NCI-H1417 treated with DMSO at 0.1 percent for 48 hours (cell line): ENCODE measurements around the gene CMIP.
"Not testable (repeated sequence)": the region's sequence is repeated elsewhere in the genome, so short reads cannot be mapped to it uniquely, and the experiment has no call there.

ENCODE experiments used
- DNase-seq: peaks from one replicate; lab custom pipeline; 2025; lab: John Stamatoyannopoulos, UW

CMIP gene

GRCh38 chr16:81421536-81421935 lies 23.1 kb upstream of the CMIP start:
- DNase-seq, result no peak

DNA sequence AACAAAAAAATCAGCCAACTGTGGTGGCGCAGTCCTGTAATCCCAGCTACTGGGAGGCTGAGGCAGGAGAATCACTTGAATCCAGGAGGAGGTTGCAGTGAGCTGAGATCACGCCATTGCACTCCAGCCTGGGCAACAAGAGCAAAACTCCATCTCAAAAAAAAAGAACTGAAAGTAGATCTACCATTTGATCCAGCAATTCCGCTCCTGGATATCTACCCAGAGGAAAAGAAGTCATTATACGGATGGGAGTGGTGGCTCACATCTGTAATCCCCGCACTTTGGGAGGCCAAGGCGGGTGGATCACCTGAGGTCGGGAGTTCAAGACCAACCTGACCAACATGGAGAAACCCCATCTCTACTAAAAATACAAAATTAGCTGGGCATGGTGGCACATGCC lies 22.5 kb upstream of the CMIP start:
- DNase-seq, result not testable (repeated sequence)

DNA sequence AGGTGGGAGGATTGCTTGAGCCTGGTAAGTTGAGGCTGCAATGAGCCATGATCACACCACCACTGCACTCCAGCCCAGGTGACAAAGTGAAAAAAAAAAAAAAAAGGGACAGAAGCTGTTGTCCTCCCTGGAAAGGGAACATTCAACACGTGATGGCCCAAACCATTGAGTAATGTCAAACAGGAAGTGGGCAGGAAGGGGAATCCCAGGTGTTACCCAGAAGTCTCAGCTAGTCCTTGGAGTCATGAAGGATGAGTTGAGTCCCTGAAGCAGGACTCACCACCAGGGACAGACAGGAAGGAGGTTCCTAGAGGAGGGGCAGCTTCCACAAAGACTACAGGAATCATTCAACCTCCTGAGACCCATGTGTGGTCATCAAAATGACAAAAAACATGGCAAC lies 19.8 kb upstream of the CMIP start:
- DNase-seq, result no peak

DNA sequence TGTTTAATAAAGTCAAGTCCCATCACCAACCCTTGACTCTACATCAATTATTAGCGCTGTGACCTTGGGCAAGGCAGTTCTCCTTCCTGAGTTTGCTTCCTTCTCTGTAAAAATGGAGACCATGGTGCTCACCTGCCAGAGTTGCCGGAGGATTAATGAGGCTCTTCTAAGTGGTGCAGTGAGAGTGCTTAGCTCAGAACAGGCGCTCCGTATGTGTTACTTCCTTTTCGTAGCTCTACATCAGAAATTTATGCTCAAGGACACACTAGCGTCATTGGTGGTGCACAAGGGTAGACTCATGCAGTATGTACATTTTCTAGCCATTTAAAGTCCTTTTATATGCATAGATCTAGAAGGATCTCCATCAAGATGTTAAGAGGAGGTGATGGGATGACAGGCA lies 17.4 kb upstream of the CMIP start:
- DNase-seq, result no peak

GRCh38 chr16:81429045-81429521 lies 15.5 kb upstream of the CMIP start:
- no peak for DNase-seq

GRCh38 chr16:81431554-81432353 lies 12.9 kb upstream of the CMIP start:
- DNase-seq, result no peak

GRCh38 chr16:81432937-81433557 lies 11.6 kb upstream of the CMIP start:
- DNase-seq, result no peak

- no peak for DNase-seq
Observed at GRCh38 chr16:81435103-81435502, 9.5 kb upstream of the CMIP start.

- no peak for DNase-seq
Observed at GRCh38 chr16:81435567-81435966, 9.0 kb upstream of the CMIP start.

DNA sequence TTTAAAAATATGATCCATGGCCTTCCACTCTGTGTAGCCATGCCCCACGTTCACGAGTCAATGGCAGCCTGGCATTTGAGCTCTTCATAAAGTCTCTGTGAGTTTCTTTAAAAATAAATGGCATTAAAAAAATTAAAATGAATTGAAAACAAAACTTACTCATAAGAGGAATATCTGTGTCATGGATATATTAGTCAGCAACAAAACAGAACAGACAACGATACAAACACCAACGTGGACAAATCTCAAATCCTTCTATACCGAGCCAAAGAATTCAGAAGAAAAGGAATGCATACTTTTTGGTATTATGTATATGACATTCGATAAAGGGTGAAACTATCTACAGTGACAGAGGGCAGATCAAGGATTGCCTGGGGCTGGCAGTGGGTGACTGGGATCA lies 8.2 kb upstream of the CMIP start:
- DNase-seq, result no peak

DNA sequence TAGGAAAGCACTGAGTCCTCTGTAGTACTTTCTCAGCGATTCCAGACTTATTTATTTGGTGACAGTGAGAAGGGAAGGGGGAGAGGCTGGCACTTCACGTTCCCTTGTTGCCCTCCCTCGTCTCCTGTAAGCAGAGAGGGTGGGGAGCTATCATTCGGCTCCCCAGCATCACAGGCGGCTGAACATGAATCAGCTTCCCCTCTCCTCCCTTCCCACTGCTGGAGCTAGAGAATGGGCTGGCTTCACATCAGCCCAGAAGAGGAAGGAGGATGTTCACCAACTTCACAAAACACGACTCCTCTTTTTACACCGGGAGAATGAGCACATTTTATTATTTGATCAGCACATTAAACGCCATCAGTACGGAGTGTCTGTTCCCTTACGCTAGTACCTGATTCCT lies 6.7 kb upstream of the CMIP start:
- no peak for DNase-seq

GRCh38 chr16:81440888-81441761 lies 3.5 kb upstream of the CMIP start:
- no peak for DNase-seq

DNA sequence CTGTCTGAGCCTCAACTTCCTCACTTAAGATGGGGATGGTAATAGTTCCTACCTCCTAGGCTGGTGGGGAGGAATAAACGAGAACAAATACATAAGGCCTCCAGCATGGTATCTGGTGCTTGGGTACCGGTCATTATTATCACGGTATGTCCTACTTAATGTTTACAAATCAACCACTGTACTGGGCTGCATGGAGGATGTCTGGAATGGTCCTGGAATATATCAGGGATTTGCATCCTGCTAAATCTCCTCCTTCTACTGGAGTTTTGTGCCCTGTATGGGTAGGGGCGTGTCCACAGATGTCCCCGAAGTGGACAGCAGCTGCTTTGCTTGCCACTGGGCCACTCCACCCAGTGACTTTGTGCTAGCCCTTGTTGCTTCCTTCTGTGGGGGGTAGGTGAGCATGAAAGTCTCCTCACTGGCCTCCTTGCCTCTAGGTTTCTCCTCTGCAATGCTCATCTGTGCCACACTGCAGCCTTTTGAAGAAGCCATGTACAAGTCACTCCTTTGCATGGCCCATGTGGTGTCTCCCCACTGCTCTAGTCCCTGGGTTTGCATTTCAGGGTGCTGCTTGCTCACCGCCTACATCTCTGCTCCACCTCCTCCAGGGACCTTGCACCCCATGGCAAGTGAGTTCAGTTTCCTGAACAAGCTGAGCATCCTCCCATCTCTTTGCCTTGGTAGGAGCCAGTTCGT lies 2.2 kb upstream of the CMIP start:
- no peak for DNase-seq

- DNase-seq, result no peak
Observed at GRCh38 chr16:81442916-81443687, 1.5 kb upstream of the CMIP start.

- no peak for DNase-seq
Observed at GRCh38 chr16:81443688-81444447, 740 bp upstream of the CMIP start.

GRCh38 chr16:81445143-81445961 lies 744 bp downstream of the CMIP start:
- no peak for DNase-seq

DNA sequence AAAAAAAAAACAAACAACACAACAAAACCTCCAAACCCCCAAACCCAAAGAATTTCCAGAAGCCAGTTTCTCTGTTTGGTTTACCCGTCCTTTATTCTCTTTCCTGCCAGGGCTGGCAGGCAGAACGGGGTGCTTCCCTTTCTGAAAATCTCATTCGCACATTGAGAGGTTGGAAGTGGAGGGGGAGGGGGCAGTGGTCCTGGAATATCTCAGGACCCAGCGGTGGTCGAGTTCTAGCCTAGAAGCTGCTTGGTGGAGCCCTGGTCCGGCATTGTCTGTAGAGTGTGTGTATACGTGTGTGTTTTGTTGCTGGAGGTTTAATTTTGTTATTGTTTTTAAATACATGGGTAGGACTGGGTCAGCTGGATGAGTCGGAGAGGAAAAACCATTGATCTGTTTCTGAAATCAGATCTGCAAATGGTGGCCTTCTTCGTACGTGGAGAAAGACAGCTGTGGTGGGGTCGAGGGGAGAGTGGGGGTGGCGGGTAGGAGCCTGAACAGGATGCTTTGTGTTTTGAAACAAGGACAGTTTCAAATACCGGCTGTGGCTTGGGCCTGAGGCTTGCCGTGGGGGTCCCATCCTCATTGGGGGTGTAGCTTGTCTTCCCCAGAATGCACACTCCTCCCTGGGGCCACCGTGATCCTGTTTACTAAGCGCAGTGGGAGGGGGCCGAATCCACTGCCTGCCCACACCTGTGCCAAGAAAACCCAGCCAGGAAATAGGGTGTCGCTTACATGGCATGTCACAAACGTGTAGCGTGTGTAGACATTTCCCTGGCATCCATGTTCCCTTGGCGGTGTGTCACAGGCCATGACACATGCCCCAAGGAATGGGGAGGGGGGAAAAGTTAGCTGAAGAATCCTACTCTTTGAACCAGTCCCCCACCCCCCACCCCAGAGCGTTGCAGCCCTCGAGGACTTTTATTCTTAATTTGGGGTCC lies 1.6 kb downstream of the CMIP start:
- DNase-seq, result no peak

DNA sequence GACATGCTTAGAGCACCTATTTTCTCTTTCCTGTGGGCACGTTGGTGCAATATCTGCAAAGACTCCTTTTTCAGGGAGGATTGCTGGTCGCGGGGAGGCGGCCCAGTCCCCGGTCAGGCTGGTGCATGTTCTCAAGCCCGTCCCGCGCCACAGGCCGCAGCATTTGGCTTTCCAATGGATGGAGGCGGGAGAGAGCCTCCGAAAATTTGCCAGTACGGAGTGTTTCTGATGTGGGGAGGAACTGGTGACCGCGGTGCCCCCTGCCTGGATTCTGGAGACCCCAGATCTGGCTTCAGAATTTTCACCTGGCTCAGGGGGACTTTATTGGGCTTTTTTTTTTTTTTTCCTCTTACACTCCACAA lies 2.3 kb downstream of the CMIP start:
- no peak for DNase-seq
